GM19455 (cell line): Measurements from ENCODE around the gene LYRM7.
"Not testable (repeated sequence)": the region's sequence is repeated elsewhere in the genome, so short reads cannot be mapped to it uniquely, and the experiment has no call there.

Source experiments
- ATAC-seq: cut with Tn5 transposase; IDR thresholded peaks from one replicate; pipeline ENCODE4 v1.9.1; 2021; ENCODE audit not compliant: unreplicated experiment

LYRM7 gene

GRCh38 chr5:131171276-131171810 is 599 bp downstream of the LYRM7 start:
- ATAC-seq = no peak

- ATAC-seq = no peak
Measured at GRCh38 chr5:131180407-131180806, 9.7 kb downstream of the LYRM7 start.

- no peak for ATAC-seq
Measured at GRCh38 chr5:131182839-131183238, 12.1 kb downstream of the LYRM7 start.

- no peak for ATAC-seq
Measured at GRCh38 chr5:131185523-131186104, 14.9 kb downstream of the LYRM7 start.

- no peak for ATAC-seq
Measured at GRCh38 chr5:131186561-131187256, 16.0 kb downstream of the LYRM7 start.

- no peak for ATAC-seq
Measured at GRCh38 chr5:131193106-131193505, 22.4 kb downstream of the LYRM7 start.

- ATAC-seq = not testable (repeated sequence)
Measured at GRCh38 chr5:131193897-131194296, 23.2 kb downstream of the LYRM7 start.

GRCh38 chr5:131194725-131195124 is 24.0 kb downstream of the LYRM7 start:
- ATAC-seq = no peak

GRCh38 chr5:131195696-131196095 is 25.0 kb downstream of the LYRM7 start:
- ATAC-seq = no peak

- no peak for ATAC-seq
Measured at GRCh38 chr5:131196331-131196730, 25.6 kb downstream of the LYRM7 start.

- ATAC-seq = no peak
Measured at GRCh38 chr5:131198625-131199024, 27.9 kb downstream of the LYRM7 start.

GRCh38 chr5:131200560-131200959 is 29.8 kb downstream of the LYRM7 start:
- ATAC-seq = no peak

GRCh38 chr5:131204964-131205363 is 34.2 kb downstream of the LYRM7 start:
- ATAC-seq = no peak

- no peak for ATAC-seq
Measured at GRCh38 chr5:131206061-131206460, 35.3 kb downstream of the LYRM7 start.

GRCh38 chr5:131206772-131207171 is 36.0 kb downstream of the LYRM7 start:
- no peak for ATAC-seq

GRCh38 chr5:131209175-131209505 is 38.4 kb downstream of the LYRM7 start:
- ATAC-seq = peak; percentile 32

- peak; percentile 77 for ATAC-seq
Measured at GRCh38 chr5:131209506-131210150, 38.9 kb downstream of the LYRM7 start.

- ATAC-seq = no peak
Measured at GRCh38 chr5:131210151-131210510, 39.4 kb downstream of the LYRM7 start.

GRCh38 chr5:131211669-131212068 is 40.9 kb downstream of the LYRM7 start:
- ATAC-seq = no peak

- ATAC-seq = peak; percentile 39
Measured at GRCh38 chr5:131212471-131213021, 41.8 kb downstream of the LYRM7 start.

GRCh38 chr5:131214609-131215227 is 44.0 kb downstream of the LYRM7 start:
- no peak for ATAC-seq

GRCh38 chr5:131217791-131218190 is 47.0 kb downstream of the LYRM7 start:
- ATAC-seq = no peak
